HEK293 (cell line): Measurements from ENCODE around the gene B2M.

Experiments used
- KLF1 ChIP-seq: fragments of 450-650 bp; formaldehyde crosslinking; IDR thresholded peaks from 2 replicates; pipeline ENCODE4 v1.5.1; 2016; ENCODE audit warnings: missing biosample characterization, missing genetic modification characterization
- PBX3 ChIP-seq: sonication (generic); formaldehyde crosslinking; IDR thresholded peaks from 2 replicates; pipeline ENCODE4 v1.8.1; 2022; ENCODE audit warnings: mild to moderate bottlenecking, moderate library complexity, missing genetic modification reagents
- YY1 ChIP-seq: fragments of 450-650 bp; formaldehyde crosslinking; IDR thresholded peaks from 2 replicates; pipeline ENCODE4 v1.5.1; 2018; ENCODE audit warnings: missing biosample characterization, missing genetic modification characterization
- YY2 ChIP-seq: fragments of 450-650 bp; formaldehyde crosslinking; IDR thresholded peaks from 2 replicates; pipeline ENCODE4 v1.5.1; 2016; ENCODE audit warnings: missing biosample characterization, missing genetic modification characterization
- ZBTB17 ChIP-seq: fragments of 450-650 bp; formaldehyde crosslinking; IDR thresholded peaks from 2 replicates; pipeline ENCODE4 v1.5.1; 2016; ENCODE audit warnings: missing biosample characterization, missing genetic modification characterization
- ZBTB21 ChIP-seq: fragments of 450-650 bp; formaldehyde crosslinking; IDR thresholded peaks from 2 replicates; pipeline ENCODE4 v1.5.1; 2017; ENCODE audit warnings: missing biosample characterization, missing genetic modification characterization
- ZNF157 ChIP-seq: fragments of 450-650 bp; formaldehyde crosslinking; IDR thresholded peaks from 2 replicates; pipeline ENCODE4 v1.5.1; 2016; ENCODE audit warnings: missing biosample characterization, missing genetic modification characterization
- ZNF24 ChIP-seq: fragments of 450-650 bp; formaldehyde crosslinking; IDR thresholded peaks from 2 replicates; pipeline ENCODE4 v1.5.1; 2016; ENCODE audit warnings: missing biosample characterization, missing genetic modification characterization
- ZNF274 ChIP-seq, 2 experiments: fragments of 200-500 bp in 1 of 2; fragments of 450-650 bp in 1 of 2; sonication (Bioruptor generic) in 1 of 2; formaldehyde crosslinking in 1 of 2; IDR thresholded peaks; 2 replicates each; pipeline versions ENCODE4 v1.5.1 to v1.6.1; 2014 to 2016; ENCODE audit warnings: borderline replicate concordance in 1 of 2, inconsistent platforms in 1 of 2, low read length in 1 of 2, missing biosample characterization in 1 of 2, missing genetic modification characterization in 1 of 2
- ZNF292 ChIP-seq: fragments of 450-650 bp; formaldehyde crosslinking; IDR thresholded peaks from 2 replicates; pipeline ENCODE4 v1.5.1; 2016; ENCODE audit warnings: low read depth, missing biosample characterization, missing genetic modification characterization, borderline replicate concordance
- ZNF580 ChIP-seq: fragments of 450-650 bp; formaldehyde crosslinking; IDR thresholded peaks from 2 replicates; pipeline ENCODE4 v1.5.1; 2016; ENCODE audit warnings: missing biosample characterization, missing genetic modification characterization
- TF ChIP-seq, protein P1 (sequence below): fragments of 450-650 bp; formaldehyde crosslinking; IDR thresholded peaks from 2 replicates; pipeline ENCODE4 v1.5.1; 2016; ENCODE audit warnings: missing biosample characterization, missing genetic modification characterization
- TF ChIP-seq, protein P2 (sequence below): fragments of 450-650 bp; formaldehyde crosslinking; IDR thresholded peaks from 2 replicates; pipeline ENCODE4 v1.5.1; 2016; ENCODE audit warnings: missing biosample characterization, missing genetic modification characterization
- TF ChIP-seq, protein P3 (sequence below): fragments of 450-650 bp; formaldehyde crosslinking; IDR thresholded peaks from 2 replicates; pipeline ENCODE4 v1.5.1; 2016; ENCODE audit warnings: missing biosample characterization, missing genetic modification characterization

- TF ChIP-seq ZBTB17 (tag by site-specific recombination), result no peak
- TF ChIP-seq, protein P1, sequence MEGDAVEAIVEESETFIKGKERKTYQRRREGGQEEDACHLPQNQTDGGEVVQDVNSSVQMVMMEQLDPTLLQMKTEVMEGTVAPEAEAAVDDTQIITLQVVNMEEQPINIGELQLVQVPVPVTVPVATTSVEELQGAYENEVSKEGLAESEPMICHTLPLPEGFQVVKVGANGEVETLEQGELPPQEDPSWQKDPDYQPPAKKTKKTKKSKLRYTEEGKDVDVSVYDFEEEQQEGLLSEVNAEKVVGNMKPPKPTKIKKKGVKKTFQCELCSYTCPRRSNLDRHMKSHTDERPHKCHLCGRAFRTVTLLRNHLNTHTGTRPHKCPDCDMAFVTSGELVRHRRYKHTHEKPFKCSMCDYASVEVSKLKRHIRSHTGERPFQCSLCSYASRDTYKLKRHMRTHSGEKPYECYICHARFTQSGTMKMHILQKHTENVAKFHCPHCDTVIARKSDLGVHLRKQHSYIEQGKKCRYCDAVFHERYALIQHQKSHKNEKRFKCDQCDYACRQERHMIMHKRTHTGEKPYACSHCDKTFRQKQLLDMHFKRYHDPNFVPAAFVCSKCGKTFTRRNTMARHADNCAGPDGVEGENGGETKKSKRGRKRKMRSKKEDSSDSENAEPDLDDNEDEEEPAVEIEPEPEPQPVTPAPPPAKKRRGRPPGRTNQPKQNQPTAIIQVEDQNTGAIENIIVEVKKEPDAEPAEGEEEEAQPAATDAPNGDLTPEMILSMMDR (tag by site-specific recombination), result no peak
- TF ChIP-seq YY1 (tag by site-specific recombination), result no peak
- TF ChIP-seq, protein P2, sequence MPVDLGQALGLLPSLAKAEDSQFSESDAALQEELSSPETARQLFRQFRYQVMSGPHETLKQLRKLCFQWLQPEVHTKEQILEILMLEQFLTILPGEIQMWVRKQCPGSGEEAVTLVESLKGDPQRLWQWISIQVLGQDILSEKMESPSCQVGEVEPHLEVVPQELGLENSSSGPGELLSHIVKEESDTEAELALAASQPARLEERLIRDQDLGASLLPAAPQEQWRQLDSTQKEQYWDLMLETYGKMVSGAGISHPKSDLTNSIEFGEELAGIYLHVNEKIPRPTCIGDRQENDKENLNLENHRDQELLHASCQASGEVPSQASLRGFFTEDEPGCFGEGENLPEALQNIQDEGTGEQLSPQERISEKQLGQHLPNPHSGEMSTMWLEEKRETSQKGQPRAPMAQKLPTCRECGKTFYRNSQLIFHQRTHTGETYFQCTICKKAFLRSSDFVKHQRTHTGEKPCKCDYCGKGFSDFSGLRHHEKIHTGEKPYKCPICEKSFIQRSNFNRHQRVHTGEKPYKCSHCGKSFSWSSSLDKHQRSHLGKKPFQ (tag by site-specific recombination), result no peak
- TF ChIP-seq ZNF24, result no peak
- TF ChIP-seq, protein P3, sequence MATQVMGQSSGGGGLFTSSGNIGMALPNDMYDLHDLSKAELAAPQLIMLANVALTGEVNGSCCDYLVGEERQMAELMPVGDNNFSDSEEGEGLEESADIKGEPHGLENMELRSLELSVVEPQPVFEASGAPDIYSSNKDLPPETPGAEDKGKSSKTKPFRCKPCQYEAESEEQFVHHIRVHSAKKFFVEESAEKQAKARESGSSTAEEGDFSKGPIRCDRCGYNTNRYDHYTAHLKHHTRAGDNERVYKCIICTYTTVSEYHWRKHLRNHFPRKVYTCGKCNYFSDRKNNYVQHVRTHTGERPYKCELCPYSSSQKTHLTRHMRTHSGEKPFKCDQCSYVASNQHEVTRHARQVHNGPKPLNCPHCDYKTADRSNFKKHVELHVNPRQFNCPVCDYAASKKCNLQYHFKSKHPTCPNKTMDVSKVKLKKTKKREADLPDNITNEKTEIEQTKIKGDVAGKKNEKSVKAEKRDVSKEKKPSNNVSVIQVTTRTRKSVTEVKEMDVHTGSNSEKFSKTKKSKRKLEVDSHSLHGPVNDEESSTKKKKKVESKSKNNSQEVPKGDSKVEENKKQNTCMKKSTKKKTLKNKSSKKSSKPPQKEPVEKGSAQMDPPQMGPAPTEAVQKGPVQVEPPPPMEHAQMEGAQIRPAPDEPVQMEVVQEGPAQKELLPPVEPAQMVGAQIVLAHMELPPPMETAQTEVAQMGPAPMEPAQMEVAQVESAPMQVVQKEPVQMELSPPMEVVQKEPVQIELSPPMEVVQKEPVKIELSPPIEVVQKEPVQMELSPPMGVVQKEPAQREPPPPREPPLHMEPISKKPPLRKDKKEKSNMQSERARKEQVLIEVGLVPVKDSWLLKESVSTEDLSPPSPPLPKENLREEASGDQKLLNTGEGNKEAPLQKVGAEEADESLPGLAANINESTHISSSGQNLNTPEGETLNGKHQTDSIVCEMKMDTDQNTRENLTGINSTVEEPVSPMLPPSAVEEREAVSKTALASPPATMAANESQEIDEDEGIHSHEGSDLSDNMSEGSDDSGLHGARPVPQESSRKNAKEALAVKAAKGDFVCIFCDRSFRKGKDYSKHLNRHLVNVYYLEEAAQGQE (tag by site-specific recombination), result no peak
- TF ChIP-seq ZNF274 (IDR thresholded peaks at IDR 0.05; ENCODE audit: low read length), result no peak
- TF ChIP-seq ZNF274 (tag by site-specific recombination; IDR thresholded peaks at IDR 0.05; ENCODE audit: borderline replicate concordance), result no peak
- no peak for TF ChIP-seq ZNF157 (tag by site-specific recombination)
- no peak for TF ChIP-seq ZNF580 (tag by site-specific recombination)
- TF ChIP-seq KLF1 (tag by site-specific recombination), result no peak
- TF ChIP-seq ZNF292 (tag by site-specific recombination), result no peak
- TF ChIP-seq ZBTB21 (tag by site-specific recombination), result no peak
- no peak for TF ChIP-seq YY2
- TF ChIP-seq PBX3 (CRISPR knock-in tag), result no peak
Observed at GRCh38 chr15:44736181-44736765, 25.0 kb downstream of the B2M start, which contains the start of gene TRIM69.
